K562 (cell line): ENCODE measurements around the gene SYCE1. TPM values are rescaled to one million over a fixed set of nuclear protein-coding genes. Genes with fewer than 3 reads are reported as not detected.

ENCODE experiments used
- ATAC-seq: fragments of 200-7000 bp; cut with Tn5 transposase; 3 replicates; pipeline ENCODE4 v1.9.1; 2020; ENCODE audit warnings: moderate library complexity
- BruUV-seq: library from RNA; stranded (reverse); fragments of 400-500 nt; replicated peaks from 2 replicates; lab custom pipeline; 2021; lab: Mats Ljungman, UMichigan
- CTCF ChIA-PET: fragments of 300-600 bp; formaldehyde crosslinking; extraction: SDS; loops from one replicate; lab custom pipeline; 2021; ENCODE audit warnings: low intra/inter-chr PET ratio; lab: Yijun Ruan, JAX
- POLR2A ChIA-PET: fragments of 300-600, 350-650 bp; sonication (Branson Sonifier 250); formaldehyde crosslinking; extraction: SDS; loops from one replicate; lab custom pipeline; 2021; ENCODE audit warnings: antibody characterized with exemption, inconsistent platforms; lab: Yijun Ruan, JAX
- DNase-seq, 4 experiments: peaks; one replicate each; pipeline versions ENCODE4 v3.0.0 to v3.0.0-alpha.2; 2011 to 2018; ENCODE audit warnings: low spot score in 3 of 4, mixed read lengths in 3 of 4; ENCODE audit errors: extremely low read depth in 1 of 4
- FAIRE-seq: peaks from 2 replicates; lab custom pipeline; 2011; peaks lifted over from hg19 to GRCh38; lab: Jason Lieb, UNC
- H2AFZ ChIP-seq: 2 replicates; pipeline ENCODE4 v1.6.0; 2011; ENCODE audit warnings: low read depth, low read length, control low read depth, inconsistent platforms
- H3K27ac ChIP-seq: fragments of 200-600 bp; 3 replicates; pipeline ENCODE4 v1.8.0; 2011; ENCODE audit warnings: low read depth, mild to moderate bottlenecking, control low read depth, inconsistent platforms, low read length, moderate library complexity, mixed read lengths; ENCODE audit errors: extremely low read depth
- H3K27me3 ChIP-seq, 2 experiments: fragments of 300-600 bp in 1 of 2; 2 replicates in 1 of 2; 3 replicates in 1 of 2; pipeline versions ENCODE4 v1.6.0 to v1.8.0; 2011; ENCODE audit warnings: inconsistent platforms in 2 of 2, low read length in 2 of 2, mild to moderate bottlenecking in 1 of 2, mixed read lengths in 1 of 2, moderate library complexity in 1 of 2; ENCODE audit not compliant: control insufficient read depth in 2 of 2, insufficient read depth in 2 of 2
- H3K36me3 ChIP-seq: fragments of 300-600 bp; 3 replicates; pipeline ENCODE4 v1.8.0; 2011; ENCODE audit warnings: mild to moderate bottlenecking, low read length, inconsistent platforms; ENCODE audit not compliant: control insufficient read depth, insufficient read depth
- H3K4me1 ChIP-seq, 2 experiments: fragments of 200-600 bp in 1 of 2; replicated peaks in 1 of 2; 2 replicates in 1 of 2; 3 replicates in 1 of 2; pipeline versions ENCODE4 v1.5.1 to v1.8.0; 2011; ENCODE audit warnings: inconsistent platforms in 2 of 2, low read length in 2 of 2, mild to moderate bottlenecking in 1 of 2, mixed read lengths in 1 of 2, moderate library complexity in 1 of 2; ENCODE audit not compliant: control insufficient read depth in 2 of 2, insufficient read depth in 2 of 2
- H3K4me2 ChIP-seq: 2 replicates; pipeline ENCODE4 v1.6.1; 2011; ENCODE audit warnings: low read length, control low read depth, inconsistent platforms, mixed read lengths; ENCODE audit not compliant: insufficient read depth
- H3K4me3 ChIP-seq: fragments of 200-600 bp; sonication (generic), shearing (Covaris generic); 2 replicates; pipeline ENCODE4 v1.5.1; 2016; ENCODE audit warnings: control low read depth, inconsistent platforms
- H3K79me2 ChIP-seq: fragments of 200-600 bp; 3 replicates; pipeline ENCODE4 v1.8.0; 2011; ENCODE audit warnings: low read length, inconsistent platforms; ENCODE audit not compliant: control insufficient read depth, insufficient read depth
- H3K9ac ChIP-seq, 2 experiments: 2 replicates each; pipeline versions ENCODE4 v1.6.0 to v1.6.1; 2011; ENCODE audit warnings: low read depth in 2 of 2, low read length in 2 of 2, control low read depth in 1 of 2, inconsistent platforms in 1 of 2, mild to moderate bottlenecking in 1 of 2, mixed read lengths in 1 of 2; ENCODE audit not compliant: insufficient read depth in 1 of 2
- H3K9me1 ChIP-seq: one replicate; pipeline ENCODE4 v1.6.0; 2011; ENCODE audit warnings: inconsistent platforms, mild to moderate bottlenecking, low read length, moderate library complexity; ENCODE audit not compliant: control insufficient read depth, insufficient read depth
- H3K9me3 ChIP-seq: replicated peaks from 2 replicates; pipeline ENCODE4 v1.5.1; 2011; ENCODE audit warnings: low read depth, low read length, inconsistent platforms; ENCODE audit not compliant: control insufficient read depth, insufficient read depth
- H4K20me1 ChIP-seq: replicated peaks from 2 replicates; pipeline ENCODE4 v1.6.1; 2011; ENCODE audit warnings: low read length, inconsistent platforms, mixed read lengths; ENCODE audit not compliant: control insufficient read depth, insufficient read depth
- ELF4 ChIP-seq: fragments of 450-650 bp; formaldehyde crosslinking; IDR thresholded peaks from 2 replicates; pipeline ENCODE4 v1.4.0; 2022; ENCODE audit warnings: missing genetic modification characterization
- PATZ1 ChIP-seq: fragments of 250-450 bp; sonication (Bioruptor Pico); IDR thresholded peaks from 2 replicates; pipeline ENCODE4 v1.5.0; 2020; ENCODE audit warnings: mild to moderate bottlenecking, borderline replicate concordance
- ZKSCAN8 ChIP-seq: fragments of 200-800 bp; sonication (Bioruptor generic); IDR thresholded peaks from 2 replicates; pipeline ENCODE4 v1.6.1; 2016; ENCODE audit warnings: missing genetic modification characterization, missing compliant biosample characterization
- ZSCAN29 ChIP-seq: fragments of 450-650 bp; IDR thresholded peaks from 2 replicates; pipeline ENCODE4 v1.6.1; 2017
- WGBS: fragments of 100-300 bp; shearing (Covaris generic); methylation state at CpG from one replicate; pipeline ENCODE4 v1.1.6; 2016; ENCODE audit warnings: low coverage, mixed read lengths; ENCODE audit not compliant: insufficient coverage; ENCODE audit errors: missing lambda C conversion rate; 5-methylcytosine and 5-hydroxymethylcytosine counted together
- in situ Hi-C: fragments of 300-500 bp; cut with MboI; formaldehyde crosslinking; loops from 4 replicates; pipeline ENCODE4 v1.15.0; 2018; ENCODE audit warnings: inconsistent platforms, mixed read lengths
- intact Hi-C: fragments of 100-400 bp; cut with micrococcal nuclease; formaldehyde crosslinking; loops from 2 replicates; pipeline ENCODE4 v1.14.2; 2022
- polyA plus RNA-seq, 8 experiments: library from polyadenylated mRNA; depleted of rRNA in 4 of 8; stranded (reverse) in 5 of 8; unstranded in 3 of 8; fragments of >200 nt; fragmentation: Nextera tagmentation in 2 of 8; fragmentation: Illumina TruSeq in 1 of 8; extraction: Ambion mirVana in 2 of 8; extraction: Trizol in 1 of 8; gene quantifications; 2 replicates each; pipeline versions ENCODE4 v1.2.1 to v1.2.3, GENCODE V29; 2011 to 2014; ENCODE audit warnings: inconsistent platforms in 1 of 8, missing spikeins in 1 of 8
- total RNA-seq, 7 experiments: library from RNA; depleted of rRNA in 6 of 7; stranded (reverse); fragments of >200 nt in 6 of 7; fragmentation: Illumina TruSeq in 2 of 7; extraction: Trizol in 2 of 7; gene quantifications; 2 replicates each; pipeline versions ENCODE4 v1.2.1 to v1.2.3, GENCODE V29; 2011 to 2021; ENCODE audit warnings: low replicate concordance in 1 of 7

Gene SYCE1
- total and polyA plus RNA-seq, 9 of the 15 experiments (the other 6 are each of a cell fraction or from before 2014, with no cell fraction given) = not detected

GRCh38 chr10:133567119-133567518 is 1.7 kb upstream of the SYCE1 start:
- CTCF ChIA-PET = no interaction called here
- Histone ChIP-seq H3K9me1 (no peaks in the 10 kb centered on the region), H3K79me2 (no peaks in the 10 kb centered on the region), H3K9me3 (no peaks in the 10 kb centered on the region), H3K4me2 (no peak overlapping the region), H3K4me3 (no peak overlapping the region), H4K20me1 (no peaks in the 10 kb centered on the region), H3K27ac (no peak overlapping the region), H3K9ac (no peak overlapping the region), H3K4me1 (peaks cover 0 to 9% of the 10 kb centered on the region in 2 experiments; a peak in 1 of 5 replicates)
- BruUV-seq = no TSS peak
- POLR2A ChIA-PET = no interaction called here
- no peak for FAIRE-seq
- 3% methylated on average over 5 of the region's 5 CpGs for WGBS
- in situ Hi-C loops = no loop called here
- peak; percentile 37; the same call in 1 of the 2 replicates for TF ChIP-seq ELF4
- TF ChIP-seq ZKSCAN8 (CRISPR knock-in tag) = no peak
- TF ChIP-seq, all 486 proteins: peak for 1
- intact Hi-C loops = no loop called here
- DNase-seq (no peak), ATAC-seq (no peak)
- H3K27me3 ChIP-seq = peaks cover 2 to 19% of the 10 kb centered on the region in 2 experiments; a peak in 1 of 5 replicates
- H2AFZ ChIP-seq = no peak overlapping the region
- H3K36me3 ChIP-seq = no peaks in the 10 kb centered on the region

- 2% methylated on average over 11 of the region's 12 CpGs for WGBS
- H3K9me3 ChIP-seq = no peaks in the 10 kb centered on the region
- no peak overlapping the region for H3K27ac ChIP-seq
- H2AFZ ChIP-seq = no peak overlapping the region
- FAIRE-seq (no peak), DNase-seq (no peak), ATAC-seq (no peak)
- no peak overlapping the region for H3K9ac ChIP-seq
- ChIA-PET CTCF (no interaction called here), POLR2A (no interaction called here)
- peaks cover 0 to 9% of the 10 kb centered on the region in 2 experiments; a peak in 1 of 5 replicates for H3K4me1 ChIP-seq
- no peak overlapping the region for H3K4me3 ChIP-seq
- H3K27me3 ChIP-seq = peaks cover 2 to 19% of the 10 kb centered on the region in 2 experiments; a peak in 1 of 5 replicates
- H4K20me1 ChIP-seq = no peaks in the 10 kb centered on the region
- H3K79me2 ChIP-seq = no peaks in the 10 kb centered on the region
- in situ Hi-C loops = no loop called here
- no peak for TF ChIP-seq ELF4
- TF ChIP-seq ZSCAN29 = no peak
- no peak for TF ChIP-seq PATZ1
- BruUV-seq = no TSS peak
- H3K4me2 ChIP-seq = no peak overlapping the region
- no peaks in the 10 kb centered on the region for H3K36me3 ChIP-seq
- intact Hi-C loops = no loop called here
- no peaks in the 10 kb centered on the region for H3K9me1 ChIP-seq
Measured at GRCh38 chr10:133564816-133565215, 567 bp downstream of the SYCE1 start.
